Measurements from ENCODE around the gene ASAP3. TPM values are rescaled to one million over a fixed set of nuclear protein-coding genes. Genes with fewer than 3 reads are reported as not detected.
A peak's percentile ranks its signal among the peaks of the same experiment; 100 is the strongest.

Gene ASAP3
- total RNA-seq, 1 experiment from 2014 or later: 71.2 TPM

DNA sequence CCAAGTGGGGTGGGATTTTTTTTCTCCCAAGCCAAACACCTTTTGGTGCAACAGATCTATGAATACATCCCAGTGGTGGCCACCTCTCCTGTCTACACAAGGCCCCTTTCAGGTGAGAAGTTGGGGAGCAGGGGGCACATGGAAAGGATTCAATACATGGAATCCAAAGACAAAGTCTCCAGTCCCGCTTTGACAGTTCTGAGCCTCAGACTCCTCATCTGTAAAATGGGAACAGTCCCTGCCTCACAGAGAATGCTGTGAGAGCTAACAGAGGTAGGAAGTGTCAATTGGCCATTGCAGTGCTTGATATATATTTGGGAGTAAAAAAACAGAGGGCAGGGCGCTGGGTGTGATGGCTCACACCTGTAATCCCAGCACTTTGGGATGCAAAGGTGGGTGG lies 87.6 kb downstream of the ASAP3 start:
- POLR2A ChIA-PET: no interaction called here
- CTCF ChIA-PET: interaction anchor here (3.1 kb wide), 1 partner anchor 7 kb away, joined by 36 read pairs; no protein-coding TSS in a partner anchor
- DNase-seq (ENCODE audit: low spot score): no peak
- peaks cover 19% of the 10 kb centered on the region for H3K4me1 Mint-ChIP-seq
- no peak overlapping the region for H3K27ac Mint-ChIP-seq
- H3K9me3 Mint-ChIP-seq: no peaks in the 10 kb centered on the region
- no peak overlapping the region for H3K4me3 Mint-ChIP-seq
- TF ChIP-seq ATF1 (CRISPR knock-in tag; IDR thresholded peaks at IDR 0.05) (no peak), CREM (CRISPR knock-in tag; IDR thresholded peaks at IDR 0.05) (no peak), GTF2I (CRISPR knock-in tag; conservative IDR thresholded peaks at IDR 0.05) (no peak), NFYB (CRISPR knock-in tag; conservative IDR thresholded peaks at IDR 0.05; ENCODE audit: low read depth) (no peak), SMAD3 (CRISPR knock-in tag; IDR thresholded peaks at IDR 0.05; ENCODE audit: borderline replicate concordance) (no peak), ZNF317 (CRISPR knock-in tag; IDR thresholded peaks at IDR 0.05; ENCODE audit: borderline replicate concordance, low read depth) (no peak), MXD4 (CRISPR knock-in tag; IDR thresholded peaks at IDR 0.05; ENCODE audit: borderline replicate concordance) (no peak), SP1 (CRISPR knock-in tag; conservative IDR thresholded peaks at IDR 0.05) (no peak), ZNF671 (CRISPR knock-in tag; IDR thresholded peaks at IDR 0.05) (no peak)
- TF ChIP-seq, protein P1, sequence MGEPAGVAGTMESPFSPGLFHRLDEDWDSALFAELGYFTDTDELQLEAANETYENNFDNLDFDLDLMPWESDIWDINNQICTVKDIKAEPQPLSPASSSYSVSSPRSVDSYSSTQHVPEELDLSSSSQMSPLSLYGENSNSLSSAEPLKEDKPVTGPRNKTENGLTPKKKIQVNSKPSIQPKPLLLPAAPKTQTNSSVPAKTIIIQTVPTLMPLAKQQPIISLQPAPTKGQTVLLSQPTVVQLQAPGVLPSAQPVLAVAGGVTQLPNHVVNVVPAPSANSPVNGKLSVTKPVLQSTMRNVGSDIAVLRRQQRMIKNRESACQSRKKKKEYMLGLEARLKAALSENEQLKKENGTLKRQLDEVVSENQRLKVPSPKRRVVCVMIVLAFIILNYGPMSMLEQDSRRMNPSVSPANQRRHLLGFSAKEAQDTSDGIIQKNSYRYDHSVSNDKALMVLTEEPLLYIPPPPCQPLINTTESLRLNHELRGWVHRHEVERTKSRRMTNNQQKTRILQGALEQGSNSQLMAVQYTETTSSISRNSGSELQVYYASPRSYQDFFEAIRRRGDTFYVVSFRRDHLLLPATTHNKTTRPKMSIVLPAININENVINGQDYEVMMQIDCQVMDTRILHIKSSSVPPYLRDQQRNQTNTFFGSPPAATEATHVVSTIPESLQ (CRISPR knock-in tag; IDR thresholded peaks at IDR 0.05): no peak
- TF ChIP-seq, protein P2, sequence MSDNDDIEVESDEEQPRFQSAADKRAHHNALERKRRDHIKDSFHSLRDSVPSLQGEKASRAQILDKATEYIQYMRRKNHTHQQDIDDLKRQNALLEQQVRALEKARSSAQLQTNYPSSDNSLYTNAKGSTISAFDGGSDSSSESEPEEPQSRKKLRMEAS (CRISPR knock-in tag; IDR thresholded peaks at IDR 0.05): no peak
- TF ChIP-seq, protein P3, sequence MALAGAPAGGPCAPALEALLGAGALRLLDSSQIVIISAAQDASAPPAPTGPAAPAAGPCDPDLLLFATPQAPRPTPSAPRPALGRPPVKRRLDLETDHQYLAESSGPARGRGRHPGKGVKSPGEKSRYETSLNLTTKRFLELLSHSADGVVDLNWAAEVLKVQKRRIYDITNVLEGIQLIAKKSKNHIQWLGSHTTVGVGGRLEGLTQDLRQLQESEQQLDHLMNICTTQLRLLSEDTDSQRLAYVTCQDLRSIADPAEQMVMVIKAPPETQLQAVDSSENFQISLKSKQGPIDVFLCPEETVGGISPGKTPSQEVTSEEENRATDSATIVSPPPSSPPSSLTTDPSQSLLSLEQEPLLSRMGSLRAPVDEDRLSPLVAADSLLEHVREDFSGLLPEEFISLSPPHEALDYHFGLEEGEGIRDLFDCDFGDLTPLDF (CRISPR knock-in tag; IDR thresholded peaks at IDR 0.05): no peak
- H3K27me3 Mint-ChIP-seq (ENCODE audit: low read depth): no peaks in the 10 kb centered on the region
- no peaks in the 10 kb centered on the region for H3K36me3 Mint-ChIP-seq
- ATAC-seq: no peak

DNA sequence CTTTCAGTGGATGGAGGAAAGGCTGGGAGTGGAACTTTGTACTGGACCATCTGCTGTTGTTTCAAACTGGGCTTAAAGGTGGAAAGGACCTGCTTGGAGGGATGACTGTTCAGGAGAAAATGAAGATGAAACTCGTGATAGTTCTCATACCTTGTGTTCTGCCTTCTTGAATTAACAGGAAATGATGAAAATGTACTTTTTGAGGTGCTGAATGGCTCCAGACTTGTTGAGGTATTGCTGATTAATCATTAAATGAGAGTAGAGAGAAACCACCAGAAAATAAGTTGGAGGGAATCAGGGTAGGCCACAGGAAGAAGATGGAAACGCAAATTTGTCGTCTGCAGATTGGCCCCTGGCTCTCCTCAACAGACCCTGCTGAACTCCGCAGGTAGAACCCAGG lies 88.1 kb downstream of the ASAP3 start:
- peaks cover 19% of the 10 kb centered on the region for H3K4me1 Mint-ChIP-seq
- H3K9me3 Mint-ChIP-seq: no peaks in the 10 kb centered on the region
- DNase-seq (ENCODE audit: low spot score) (no peak), ATAC-seq (no peak)
- H3K4me3 Mint-ChIP-seq: no peak overlapping the region
- POLR2A ChIA-PET: no interaction called here
- no peak overlapping the region for H3K27ac Mint-ChIP-seq
- H3K36me3 Mint-ChIP-seq: no peaks in the 10 kb centered on the region
- CTCF ChIA-PET: interaction anchor here (1.1 to 3.1 kb wide), 6 partner anchors 8 to 101 kb away, joined by 3 to 36 read pairs (median 4); partner anchors contain the start of gene HNRNPR
- no peaks in the 10 kb centered on the region for H3K27me3 Mint-ChIP-seq (ENCODE audit: low read depth)
- TF ChIP-seq ESRRA (CRISPR knock-in tag; IDR thresholded peaks at IDR 0.05; ENCODE audit: borderline replicate concordance) (no peak), ZBTB21 (CRISPR knock-in tag; IDR thresholded peaks at IDR 0.05; ENCODE audit: borderline replicate concordance) (no peak), NR3C1 (CRISPR knock-in tag; conservative IDR thresholded peaks at IDR 0.05; ENCODE audit: low read depth) (no peak)
- TF ChIP-seq, protein P4, sequence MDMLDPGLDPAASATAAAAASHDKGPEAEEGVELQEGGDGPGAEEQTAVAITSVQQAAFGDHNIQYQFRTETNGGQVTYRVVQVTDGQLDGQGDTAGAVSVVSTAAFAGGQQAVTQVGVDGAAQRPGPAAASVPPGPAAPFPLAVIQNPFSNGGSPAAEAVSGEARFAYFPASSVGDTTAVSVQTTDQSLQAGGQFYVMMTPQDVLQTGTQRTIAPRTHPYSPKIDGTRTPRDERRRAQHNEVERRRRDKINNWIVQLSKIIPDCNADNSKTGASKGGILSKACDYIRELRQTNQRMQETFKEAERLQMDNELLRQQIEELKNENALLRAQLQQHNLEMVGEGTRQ (CRISPR knock-in tag; IDR thresholded peaks at IDR 0.05): no peak

DNA sequence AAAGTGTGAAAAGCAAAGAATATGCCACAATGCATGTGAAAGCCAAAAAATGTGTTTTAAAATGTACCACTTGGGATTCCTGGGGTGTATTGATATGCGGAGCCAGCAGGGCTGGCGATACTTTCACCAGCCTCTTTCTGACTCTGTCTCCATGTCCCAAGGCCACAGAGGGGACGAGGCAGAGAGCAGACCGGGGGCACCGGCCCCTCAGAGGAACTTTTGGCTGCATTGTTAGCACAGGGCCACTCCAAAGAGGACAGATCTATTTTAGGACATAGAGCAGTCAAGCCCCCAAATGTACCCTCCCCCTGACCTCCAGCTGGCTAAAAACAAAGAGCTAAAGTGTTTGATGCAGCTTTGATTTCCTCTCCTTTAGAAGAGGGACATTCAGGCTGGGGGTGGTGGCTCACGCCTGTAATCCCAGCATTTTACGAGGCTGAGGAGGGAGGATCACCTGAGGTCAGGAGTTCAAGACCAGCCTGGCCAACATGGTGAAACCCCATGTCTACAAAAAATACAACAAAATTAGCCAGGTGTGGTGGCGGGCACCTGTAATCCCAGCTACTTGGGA lies 88.7 kb downstream of the ASAP3 start:
- Mint-ChIP-seq H3K36me3 (no peaks in the 10 kb centered on the region), H3K4me3 (peak overlapping the region; percentile 19; the same call in 1 of the 2 replicates), H3K27me3 (ENCODE audit: low read depth) (no peaks in the 10 kb centered on the region), H3K27ac (no peak overlapping the region), H3K9me3 (no peaks in the 10 kb centered on the region), H3K4me1 (peaks cover 19% of the 10 kb centered on the region)
- ChIA-PET CTCF (interaction anchor here (1.1 to 3.1 kb wide), 6 partner anchors 9 to 102 kb away, joined by 3 to 36 read pairs (median 4); partner anchors contain the start of gene HNRNPR), POLR2A (interaction anchor here (0.9 kb wide), 1 partner anchor 232 kb away, joined by 3 read pairs; no protein-coding TSS in a partner anchor)
- ATAC-seq: peak; percentile 77
- peak; percentile 27 for DNase-seq (ENCODE audit: low spot score)
- TF ChIP-seq, protein P5, sequence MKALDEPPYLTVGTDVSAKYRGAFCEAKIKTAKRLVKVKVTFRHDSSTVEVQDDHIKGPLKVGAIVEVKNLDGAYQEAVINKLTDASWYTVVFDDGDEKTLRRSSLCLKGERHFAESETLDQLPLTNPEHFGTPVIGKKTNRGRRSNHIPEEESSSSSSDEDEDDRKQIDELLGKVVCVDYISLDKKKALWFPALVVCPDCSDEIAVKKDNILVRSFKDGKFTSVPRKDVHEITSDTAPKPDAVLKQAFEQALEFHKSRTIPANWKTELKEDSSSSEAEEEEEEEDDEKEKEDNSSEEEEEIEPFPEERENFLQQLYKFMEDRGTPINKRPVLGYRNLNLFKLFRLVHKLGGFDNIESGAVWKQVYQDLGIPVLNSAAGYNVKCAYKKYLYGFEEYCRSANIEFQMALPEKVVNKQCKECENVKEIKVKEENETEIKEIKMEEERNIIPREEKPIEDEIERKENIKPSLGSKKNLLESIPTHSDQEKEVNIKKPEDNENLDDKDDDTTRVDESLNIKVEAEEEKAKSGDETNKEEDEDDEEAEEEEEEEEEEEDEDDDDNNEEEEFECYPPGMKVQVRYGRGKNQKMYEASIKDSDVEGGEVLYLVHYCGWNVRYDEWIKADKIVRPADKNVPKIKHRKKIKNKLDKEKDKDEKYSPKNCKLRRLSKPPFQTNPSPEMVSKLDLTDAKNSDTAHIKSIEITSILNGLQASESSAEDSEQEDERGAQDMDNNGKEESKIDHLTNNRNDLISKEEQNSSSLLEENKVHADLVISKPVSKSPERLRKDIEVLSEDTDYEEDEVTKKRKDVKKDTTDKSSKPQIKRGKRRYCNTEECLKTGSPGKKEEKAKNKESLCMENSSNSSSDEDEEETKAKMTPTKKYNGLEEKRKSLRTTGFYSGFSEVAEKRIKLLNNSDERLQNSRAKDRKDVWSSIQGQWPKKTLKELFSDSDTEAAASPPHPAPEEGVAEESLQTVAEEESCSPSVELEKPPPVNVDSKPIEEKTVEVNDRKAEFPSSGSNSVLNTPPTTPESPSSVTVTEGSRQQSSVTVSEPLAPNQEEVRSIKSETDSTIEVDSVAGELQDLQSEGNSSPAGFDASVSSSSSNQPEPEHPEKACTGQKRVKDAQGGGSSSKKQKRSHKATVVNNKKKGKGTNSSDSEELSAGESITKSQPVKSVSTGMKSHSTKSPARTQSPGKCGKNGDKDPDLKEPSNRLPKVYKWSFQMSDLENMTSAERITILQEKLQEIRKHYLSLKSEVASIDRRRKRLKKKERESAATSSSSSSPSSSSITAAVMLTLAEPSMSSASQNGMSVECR (CRISPR knock-in tag; IDR thresholded peaks at IDR 0.05; ENCODE audit: borderline replicate concordance): 0 out of 2 replicates have a peak, but pooled peaks have one; percentile 32
- TF ChIP-seq, protein P6, sequence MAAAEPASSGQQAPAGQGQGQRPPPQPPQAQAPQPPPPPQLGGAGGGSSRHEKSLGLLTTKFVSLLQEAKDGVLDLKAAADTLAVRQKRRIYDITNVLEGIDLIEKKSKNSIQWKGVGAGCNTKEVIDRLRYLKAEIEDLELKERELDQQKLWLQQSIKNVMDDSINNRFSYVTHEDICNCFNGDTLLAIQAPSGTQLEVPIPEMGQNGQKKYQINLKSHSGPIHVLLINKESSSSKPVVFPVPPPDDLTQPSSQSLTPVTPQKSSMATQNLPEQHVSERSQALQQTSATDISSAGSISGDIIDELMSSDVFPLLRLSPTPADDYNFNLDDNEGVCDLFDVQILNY (CRISPR knock-in tag; IDR thresholded peaks at IDR 0.05): no peak
- no peak for TF ChIP-seq ZNF396 (CRISPR knock-in tag; IDR thresholded peaks at IDR 0.05; ENCODE audit: borderline replicate concordance)
- TF ChIP-seq, protein P2 (CRISPR knock-in tag; IDR thresholded peaks at IDR 0.05): no peak

All from WTC11 (cell line).